Calu3 (cell line): ENCODE measurements around the gene MST1. TPM values are rescaled to one million over a fixed set of nuclear protein-coding genes. Genes with fewer than 3 reads are reported as not detected.

Experiments used
- BruUV-seq: library from RNA; stranded (reverse); fragments of 400-500 nt; replicated peaks from 2 replicates; lab custom pipeline; 2021; lab: Mats Ljungman, UMichigan
- CTCF ChIA-PET: fragments of 300-600 bp; sonication (Branson Sonifier 250); formaldehyde crosslinking; loops from one replicate; lab custom pipeline; 2022; ENCODE audit warnings: antibody characterized with exemption; lab: Charles Lee
- DNase-seq: peaks from one replicate; pipeline ENCODE4 v3.0.0; 2022
- H3K27ac Mint-ChIP-seq: one replicate; pipeline ENCODE4 v1.8.0; 2022; ENCODE audit warnings: mixed read lengths; ENCODE audit not compliant: unreplicated experiment
- H3K27me3 Mint-ChIP-seq: one replicate; pipeline ENCODE4 v1.8.0; 2022; ENCODE audit warnings: mixed read lengths; ENCODE audit not compliant: unreplicated experiment
- H3K36me3 Mint-ChIP-seq: one replicate; pipeline ENCODE4 v1.8.0; 2022; ENCODE audit warnings: mild to moderate bottlenecking, moderate library complexity, mixed read lengths; ENCODE audit not compliant: insufficient read depth, unreplicated experiment
- H3K4me1 Mint-ChIP-seq: one replicate; pipeline ENCODE4 v1.8.0; 2022; ENCODE audit warnings: mild to moderate bottlenecking, low read depth, mixed read lengths; ENCODE audit not compliant: unreplicated experiment
- H3K4me3 Mint-ChIP-seq: one replicate; pipeline ENCODE4 v1.8.0; 2022; ENCODE audit warnings: mild to moderate bottlenecking, low read depth, moderate library complexity, mixed read lengths; ENCODE audit not compliant: unreplicated experiment
- H3K9me3 Mint-ChIP-seq: one replicate; pipeline ENCODE4 v1.8.0; 2022; ENCODE audit warnings: low read depth, mixed read lengths; ENCODE audit not compliant: unreplicated experiment
- intact Hi-C: fragments of 100-400 bp; cut with micrococcal nuclease; formaldehyde crosslinking; loops from one replicate; pipeline ENCODE4 v1.10.0; 2022; ENCODE audit not compliant: unreplicated experiment
- total RNA-seq: library from RNA; stranded (reverse); gene quantifications from 2 replicates; pipeline ENCODE4 v1.2.3, GENCODE V29; 2022
- TF ChIP-seq, protein P1 (sequence below): fragments of 200-600 bp; IDR thresholded peaks from one replicate; pipeline ENCODE4 v1.8.0; 2022; ENCODE audit warnings: antibody characterized with exemption; ENCODE audit not compliant: unreplicated experiment

Gene MST1
- total RNA-seq, 1 experiment from 2014 or later = 8.0 TPM

- Mint-ChIP-seq H3K9me3 (no peaks in the 10 kb centered on the region), H3K27me3 (peaks cover 25% of the 10 kb centered on the region), H3K4me3 (no peak overlapping the region), H3K36me3 (no peaks in the 10 kb centered on the region), H3K27ac (no peak overlapping the region), H3K4me1 (peaks cover 9% of the 10 kb centered on the region)
- DNase-seq = no peak
- CTCF ChIA-PET = no interaction called here
- BruUV-seq = no TSS peak
- intact Hi-C loops = no loop called here
- TF ChIP-seq, protein P1, sequence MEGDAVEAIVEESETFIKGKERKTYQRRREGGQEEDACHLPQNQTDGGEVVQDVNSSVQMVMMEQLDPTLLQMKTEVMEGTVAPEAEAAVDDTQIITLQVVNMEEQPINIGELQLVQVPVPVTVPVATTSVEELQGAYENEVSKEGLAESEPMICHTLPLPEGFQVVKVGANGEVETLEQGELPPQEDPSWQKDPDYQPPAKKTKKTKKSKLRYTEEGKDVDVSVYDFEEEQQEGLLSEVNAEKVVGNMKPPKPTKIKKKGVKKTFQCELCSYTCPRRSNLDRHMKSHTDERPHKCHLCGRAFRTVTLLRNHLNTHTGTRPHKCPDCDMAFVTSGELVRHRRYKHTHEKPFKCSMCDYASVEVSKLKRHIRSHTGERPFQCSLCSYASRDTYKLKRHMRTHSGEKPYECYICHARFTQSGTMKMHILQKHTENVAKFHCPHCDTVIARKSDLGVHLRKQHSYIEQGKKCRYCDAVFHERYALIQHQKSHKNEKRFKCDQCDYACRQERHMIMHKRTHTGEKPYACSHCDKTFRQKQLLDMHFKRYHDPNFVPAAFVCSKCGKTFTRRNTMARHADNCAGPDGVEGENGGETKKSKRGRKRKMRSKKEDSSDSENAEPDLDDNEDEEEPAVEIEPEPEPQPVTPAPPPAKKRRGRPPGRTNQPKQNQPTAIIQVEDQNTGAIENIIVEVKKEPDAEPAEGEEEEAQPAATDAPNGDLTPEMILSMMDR = no peak
Observed at GRCh38 chr3:49647741-49648140, 41.5 kb downstream of the MST1 start.

DNA sequence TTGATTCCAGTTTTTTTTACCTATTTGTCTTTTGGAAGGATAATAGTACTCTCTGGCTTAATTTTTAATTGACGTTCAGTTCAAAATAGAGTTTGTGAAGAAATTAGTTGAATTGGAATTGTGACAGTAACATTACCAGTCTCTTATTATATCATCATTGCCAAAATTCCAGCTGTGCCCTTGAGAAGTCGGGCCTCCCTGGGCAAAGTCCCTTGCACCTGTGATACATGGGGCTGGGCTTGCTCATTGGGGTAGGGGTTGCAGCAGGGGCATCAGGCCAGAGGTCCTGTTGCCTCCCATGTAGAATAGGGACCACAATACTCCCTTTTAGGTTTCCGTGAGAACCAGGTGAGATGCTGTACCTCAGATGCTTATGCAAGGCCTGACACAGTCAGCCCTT, 43.0 kb downstream of the MST1 start:
- Mint-ChIP-seq H3K9me3 (no peaks in the 10 kb centered on the region), H3K4me1 (peaks cover 9% of the 10 kb centered on the region), H3K36me3 (no peaks in the 10 kb centered on the region), H3K27ac (no peak overlapping the region), H3K27me3 (peaks cover 25% of the 10 kb centered on the region), H3K4me3 (no peak overlapping the region)
- intact Hi-C loops = no loop called here
- no peak for DNase-seq
- TF ChIP-seq, protein P1 = no peak
- no TSS peak for BruUV-seq
- CTCF ChIA-PET = no interaction called here

- DNase-seq = no peak
- no peaks in the 10 kb centered on the region for H3K9me3 Mint-ChIP-seq
- H3K27ac Mint-ChIP-seq = no peak overlapping the region
- H3K27me3 Mint-ChIP-seq = peaks cover 25% of the 10 kb centered on the region
- BruUV-seq = no TSS peak
- intact Hi-C loops = no loop called here
- no peaks in the 10 kb centered on the region for H3K36me3 Mint-ChIP-seq
- CTCF ChIA-PET = no interaction called here
- no peak overlapping the region for H3K4me3 Mint-ChIP-seq
- TF ChIP-seq, protein P1 = no peak
- peaks cover 9% of the 10 kb centered on the region for H3K4me1 Mint-ChIP-seq
Observed at GRCh38 chr3:49644684-49645083, 44.6 kb downstream of the MST1 start.

DNA sequence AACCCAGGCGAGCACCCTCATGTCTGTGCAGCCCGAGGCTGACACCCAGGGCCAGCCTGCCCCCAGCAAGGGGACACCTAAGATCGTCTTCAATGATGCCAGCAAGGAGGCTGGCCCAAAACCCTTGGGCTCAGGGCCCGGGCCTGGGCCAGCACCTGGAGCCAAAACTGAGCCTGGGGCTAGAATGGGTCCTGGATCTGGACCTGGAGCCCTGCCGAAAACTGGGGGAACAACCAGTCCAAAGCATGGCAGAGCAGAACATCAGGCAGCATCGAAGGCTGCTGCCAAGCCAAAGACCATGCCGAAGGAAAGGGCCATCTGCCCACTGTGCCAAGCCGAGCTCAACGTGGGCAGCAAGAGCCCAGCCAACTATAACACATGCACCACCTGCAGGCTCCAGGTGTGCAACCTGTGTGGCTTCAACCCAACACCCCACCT, 46.5 kb downstream of the MST1 start:
- peaks cover 8% of the 10 kb centered on the region for H3K4me1 Mint-ChIP-seq
- H3K27me3 Mint-ChIP-seq = peaks cover 25% of the 10 kb centered on the region
- H3K4me3 Mint-ChIP-seq = no peak overlapping the region
- TF ChIP-seq, protein P1 = no peak
- CTCF ChIA-PET = no interaction called here
- H3K9me3 Mint-ChIP-seq = no peaks in the 10 kb centered on the region
- intact Hi-C loops = no loop called here
- no peak overlapping the region for H3K27ac Mint-ChIP-seq
- DNase-seq = no peak
- BruUV-seq = no TSS peak
- peaks cover 4% of the 10 kb centered on the region for H3K36me3 Mint-ChIP-seq
